Cerebellar cortex (tissue), 1 donor: ENCODE measurements around the gene ADGRD1.

Experiments used
- DNase-seq: peaks from one replicate; pipeline ENCODE4 v3.0.0-alpha.2; 2015; ENCODE audit warnings: low spot score

Gene ADGRD1

GRCh38 chr12:130966443-130967030, 12.8 kb downstream of the ADGRD1 start:
- no peak for DNase-seq

- DNase-seq, result no peak
Measured at GRCh38 chr12:130967636-130968035, 13.9 kb downstream of the ADGRD1 start.

GRCh38 chr12:130968611-130969010, 14.9 kb downstream of the ADGRD1 start:
- no peak for DNase-seq

- no peak for DNase-seq
Measured at GRCh38 chr12:130969223-130969622, 15.5 kb downstream of the ADGRD1 start.

- no peak for DNase-seq
Measured at GRCh38 chr12:130970165-130970907, 16.6 kb downstream of the ADGRD1 start.

- DNase-seq, result no peak
Measured at GRCh38 chr12:130970908-130971233, 17.2 kb downstream of the ADGRD1 start.

GRCh38 chr12:130971925-130972585, 18.3 kb downstream of the ADGRD1 start:
- DNase-seq, result no peak

GRCh38 chr12:130972586-130972950, 18.9 kb downstream of the ADGRD1 start:
- no peak for DNase-seq

- no peak for DNase-seq
Measured at GRCh38 chr12:130973109-130973508, 19.4 kb downstream of the ADGRD1 start.

- no peak for DNase-seq
Measured at GRCh38 chr12:130973906-130974305, 20.2 kb downstream of the ADGRD1 start.

- DNase-seq, result no peak
Measured at GRCh38 chr12:130975116-130975515, 21.4 kb downstream of the ADGRD1 start.

- DNase-seq, result no peak
Measured at GRCh38 chr12:130976171-130976720, 22.5 kb downstream of the ADGRD1 start.

- no peak for DNase-seq
Measured at GRCh38 chr12:130977046-130977742, 23.5 kb downstream of the ADGRD1 start.

- DNase-seq, result no peak
Measured at GRCh38 chr12:130977743-130978095, 24.0 kb downstream of the ADGRD1 start.

- DNase-seq, result no peak
Measured at GRCh38 chr12:130978785-130979184, 25.1 kb downstream of the ADGRD1 start.

GRCh38 chr12:130981074-130981742, 27.5 kb downstream of the ADGRD1 start:
- no peak for DNase-seq

GRCh38 chr12:130981911-130982310, 28.2 kb downstream of the ADGRD1 start:
- no peak for DNase-seq

GRCh38 chr12:130982565-130983225, 29.0 kb downstream of the ADGRD1 start:
- no peak for DNase-seq

GRCh38 chr12:130983328-130984017, 29.8 kb downstream of the ADGRD1 start:
- no peak for DNase-seq

- no peak for DNase-seq
Measured at GRCh38 chr12:130984183-130985058, 30.7 kb downstream of the ADGRD1 start.
